VCaP (cell line): ENCODE measurements around the gene CFAP61.

ENCODE experiments used
- H3K27ac ChIP-seq: fragments of 450-650 bp; 2 replicates; pipeline ENCODE4 v1.5.1; 2017
- TF ChIP-seq, protein P1 (sequence below): fragments of 450-650 bp; conservative IDR thresholded peaks from 2 replicates; pipeline ENCODE4 v1.5.1; 2017; ENCODE audit warnings: mild to moderate bottlenecking, moderate library complexity

Gene CFAP61

DNA sequence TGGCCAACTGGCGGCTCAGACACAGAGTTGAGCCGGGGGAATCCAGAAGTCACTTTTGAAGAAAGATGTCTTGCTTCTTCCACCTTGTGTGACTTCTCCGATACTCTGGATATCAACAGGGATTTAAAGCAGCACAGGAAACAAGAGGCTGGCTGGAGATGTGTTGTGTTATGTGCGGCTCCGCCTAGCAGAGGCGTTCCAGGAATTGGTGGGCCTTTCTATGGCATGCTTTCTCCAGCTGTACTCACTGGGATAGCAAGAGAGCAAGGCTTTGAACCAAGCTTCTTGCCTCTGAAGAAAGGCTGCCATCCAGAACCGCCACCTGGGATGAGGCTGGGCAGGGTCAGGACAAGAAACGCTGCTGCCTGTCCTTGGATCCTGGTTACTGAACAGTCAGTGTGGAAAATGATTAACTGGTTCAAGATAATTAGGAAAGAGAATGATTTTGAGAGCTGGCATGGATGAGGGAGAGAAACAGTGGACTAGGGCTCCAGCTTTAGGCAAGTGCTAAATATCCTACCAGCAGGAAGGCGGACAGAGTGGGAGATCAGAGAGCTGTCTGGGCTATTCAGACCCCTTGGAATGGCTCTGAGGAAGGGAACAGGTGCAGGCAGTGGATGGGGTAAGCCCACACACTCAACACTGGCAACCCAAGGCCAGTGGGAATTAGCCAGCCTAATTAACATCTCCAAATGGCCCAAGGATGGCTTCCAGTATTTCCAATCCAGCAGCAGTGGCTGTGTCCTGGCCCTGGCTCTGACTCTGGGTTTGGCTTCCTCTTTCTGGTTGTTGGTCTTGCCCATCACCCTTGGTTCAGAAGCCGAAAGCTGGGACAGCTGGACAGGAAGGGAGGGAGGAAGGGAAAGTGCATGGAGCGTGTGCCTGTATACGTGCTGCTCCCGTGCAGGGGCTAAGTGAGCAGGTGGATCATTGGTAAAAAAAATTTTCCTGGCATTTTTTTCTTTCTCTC is 347.5 kb downstream of the CFAP61 start:
- TF ChIP-seq, protein P1, sequence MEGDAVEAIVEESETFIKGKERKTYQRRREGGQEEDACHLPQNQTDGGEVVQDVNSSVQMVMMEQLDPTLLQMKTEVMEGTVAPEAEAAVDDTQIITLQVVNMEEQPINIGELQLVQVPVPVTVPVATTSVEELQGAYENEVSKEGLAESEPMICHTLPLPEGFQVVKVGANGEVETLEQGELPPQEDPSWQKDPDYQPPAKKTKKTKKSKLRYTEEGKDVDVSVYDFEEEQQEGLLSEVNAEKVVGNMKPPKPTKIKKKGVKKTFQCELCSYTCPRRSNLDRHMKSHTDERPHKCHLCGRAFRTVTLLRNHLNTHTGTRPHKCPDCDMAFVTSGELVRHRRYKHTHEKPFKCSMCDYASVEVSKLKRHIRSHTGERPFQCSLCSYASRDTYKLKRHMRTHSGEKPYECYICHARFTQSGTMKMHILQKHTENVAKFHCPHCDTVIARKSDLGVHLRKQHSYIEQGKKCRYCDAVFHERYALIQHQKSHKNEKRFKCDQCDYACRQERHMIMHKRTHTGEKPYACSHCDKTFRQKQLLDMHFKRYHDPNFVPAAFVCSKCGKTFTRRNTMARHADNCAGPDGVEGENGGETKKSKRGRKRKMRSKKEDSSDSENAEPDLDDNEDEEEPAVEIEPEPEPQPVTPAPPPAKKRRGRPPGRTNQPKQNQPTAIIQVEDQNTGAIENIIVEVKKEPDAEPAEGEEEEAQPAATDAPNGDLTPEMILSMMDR, result no peak
- H3K27ac ChIP-seq, result no peak overlapping the region

DNA sequence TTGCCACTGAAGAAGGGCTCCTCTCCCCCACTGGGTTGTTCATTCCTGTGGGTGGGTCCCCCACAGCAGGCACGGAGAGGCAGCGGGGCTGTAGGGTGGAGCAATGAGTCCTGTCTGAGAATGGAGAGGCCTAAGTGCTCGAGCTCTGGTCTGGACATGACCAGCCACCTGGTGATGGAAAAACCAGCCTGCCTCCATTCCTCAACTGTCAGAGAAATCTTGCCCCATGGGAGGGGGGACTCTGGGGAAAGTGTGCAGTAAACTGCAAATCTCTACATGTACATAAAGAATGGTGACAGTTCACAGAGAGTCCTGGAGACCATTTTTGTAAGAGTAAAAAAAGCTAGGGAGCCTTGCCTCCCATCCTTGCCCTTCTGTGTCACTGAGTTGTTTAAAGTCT is 349.7 kb downstream of the CFAP61 start:
- TF ChIP-seq, protein P1, result no peak
- no peak overlapping the region for H3K27ac ChIP-seq

DNA sequence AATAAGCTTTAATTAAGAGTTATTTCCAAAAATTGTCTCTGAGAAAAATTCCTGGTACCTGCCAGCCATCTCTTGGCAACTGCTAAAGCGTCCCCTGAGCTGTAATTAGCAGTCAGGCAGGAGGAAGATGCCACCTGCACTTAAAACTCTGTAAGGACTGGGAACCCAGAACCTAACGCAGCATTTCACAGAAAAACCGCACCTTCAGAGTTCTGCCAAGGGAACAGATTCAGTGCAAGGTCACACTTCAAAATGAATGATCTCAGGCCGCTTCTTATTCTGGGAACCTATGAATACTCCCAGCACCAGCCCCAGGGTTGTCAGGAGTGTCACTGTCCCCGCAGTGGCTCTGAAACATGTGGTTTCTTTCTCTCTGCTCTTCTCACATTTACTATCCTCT is 352.3 kb downstream of the CFAP61 start:
- H3K27ac ChIP-seq, result no peak overlapping the region
- TF ChIP-seq, protein P1, result no peak

DNA sequence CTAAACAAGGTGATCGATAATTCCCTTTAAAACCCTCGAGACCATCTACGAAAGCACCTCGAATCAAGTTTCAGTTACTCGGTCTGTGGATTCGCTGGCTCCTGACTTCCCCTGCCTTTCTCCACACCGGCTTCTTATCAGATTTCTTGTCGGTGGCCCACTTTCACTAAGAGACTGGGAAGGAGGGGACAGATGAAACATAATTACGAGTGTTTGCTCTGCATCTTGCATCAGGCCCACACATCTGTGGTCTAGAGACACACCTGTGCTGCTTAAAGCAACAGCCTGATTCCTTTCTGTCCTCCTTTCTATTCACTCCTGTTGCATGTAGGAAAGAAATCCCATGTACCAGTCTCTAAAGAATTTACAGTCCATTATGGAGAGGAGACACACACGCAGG is 353.3 kb downstream of the CFAP61 start:
- TF ChIP-seq, protein P1, result no peak
- H3K27ac ChIP-seq, result no peak overlapping the region

DNA sequence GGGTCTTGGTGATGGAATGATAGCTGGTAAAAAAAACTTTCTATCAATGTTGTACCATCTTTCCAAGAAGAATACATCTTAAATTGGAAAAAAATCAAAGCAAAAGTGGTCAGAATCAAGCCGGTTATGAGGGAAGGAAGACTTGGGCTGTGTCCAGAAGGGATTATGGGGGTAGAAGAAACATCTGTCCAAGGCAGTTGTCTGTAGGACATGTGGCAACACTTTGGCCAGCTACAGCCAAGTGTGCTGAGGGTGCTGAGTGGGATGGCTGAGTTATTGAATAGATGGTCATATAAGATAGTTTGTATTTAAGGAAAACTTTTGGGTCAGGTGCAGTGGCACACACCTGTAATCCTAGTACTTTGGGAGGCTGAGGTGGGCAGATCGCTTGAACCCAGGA is 354.0 kb downstream of the CFAP61 start:
- no peak overlapping the region for H3K27ac ChIP-seq
- TF ChIP-seq, protein P1, result no peak

DNA sequence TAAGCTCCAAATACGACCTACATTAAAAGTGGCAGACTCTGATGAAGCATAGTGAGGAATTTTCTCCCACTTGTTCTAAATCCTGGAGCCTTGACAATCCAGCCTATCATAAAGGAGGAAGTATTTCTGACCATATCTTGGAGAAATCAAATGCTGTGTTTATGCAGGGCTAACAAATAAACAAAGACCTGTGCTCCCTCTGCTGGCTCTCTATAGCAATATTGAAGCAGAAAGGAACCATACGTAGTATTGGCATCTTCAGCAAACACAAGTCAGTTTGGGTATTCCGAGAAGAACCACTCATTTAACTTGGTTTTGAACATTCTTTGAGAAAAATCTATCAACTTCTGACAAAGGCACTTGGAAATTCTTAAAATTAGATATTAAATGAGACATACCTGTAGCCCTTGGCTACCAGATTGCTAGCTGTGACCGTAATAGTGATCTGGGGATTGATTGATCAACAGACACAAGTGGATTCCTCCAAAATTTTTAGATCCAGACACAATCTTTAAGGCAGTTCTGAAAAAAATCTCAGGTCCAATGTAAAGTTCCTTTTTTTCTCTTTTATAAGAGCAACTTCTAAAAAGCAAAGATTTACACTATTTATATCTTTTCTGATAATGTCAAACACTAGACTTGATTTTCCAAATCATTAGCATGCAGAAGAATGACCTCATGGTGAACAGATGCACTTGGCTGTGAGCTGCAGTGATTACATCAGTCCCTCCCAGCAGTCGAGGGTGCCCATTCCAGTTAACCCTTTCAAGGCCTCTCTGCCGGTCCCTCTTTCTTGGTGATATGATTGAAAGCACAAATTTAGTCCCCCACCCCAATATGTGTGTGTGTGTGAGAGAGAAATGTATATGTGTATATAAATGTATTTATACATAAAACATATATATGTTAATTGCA is 355.8 kb downstream of the CFAP61 start:
- TF ChIP-seq, protein P1, result peak; percentile 82
- 0 out of 2 replicates have a peak overlapping the region, but pooled peaks have one; percentile 2 for H3K27ac ChIP-seq

DNA sequence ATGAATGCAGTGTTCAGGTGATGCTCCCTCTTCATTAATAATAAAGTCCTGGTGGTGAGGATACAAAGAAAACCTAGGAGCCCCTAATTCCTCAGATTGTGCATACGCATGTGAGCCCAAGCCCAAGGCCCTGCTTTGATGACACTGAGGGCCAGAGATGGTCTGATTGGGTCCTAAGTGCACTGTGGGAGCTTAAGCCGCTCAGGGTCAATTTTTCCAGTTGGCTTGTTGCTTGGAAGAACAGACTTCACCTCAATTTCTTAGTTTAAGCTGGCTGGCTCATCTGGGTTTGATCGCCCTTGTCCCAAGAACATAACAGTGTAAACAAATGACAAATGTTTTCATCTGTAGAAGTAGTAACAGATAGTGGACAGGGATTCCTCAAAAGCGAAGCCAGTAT is 357.0 kb downstream of the CFAP61 start:
- no peak overlapping the region for H3K27ac ChIP-seq
- TF ChIP-seq, protein P1, result no peak
